SU-DHL-6 (cell line): Measurements from ENCODE around the gene HMX1.

Experiments
- EZH2phosphoT487 ChIP-seq: fragments of 200-600 bp; sonication (generic), shearing (Covaris generic); conservative IDR thresholded peaks from 2 replicates; pipeline ENCODE4 v1.6.1; 2018; ENCODE audit warnings: mild to moderate bottlenecking, antibody characterized with exemption, low read length, moderate library complexity, mixed read lengths
- TF ChIP-seq, protein P1 (sequence below): fragments of 200-600 bp; sonication (generic); IDR thresholded peaks from one replicate; pipeline ENCODE4 v1.5.1; 2017; ENCODE audit warnings: antibody characterized with exemption, mild to moderate bottlenecking, low read length, moderate library complexity; ENCODE audit not compliant: insufficient read depth, poor library complexity, severe bottlenecking

DNA sequence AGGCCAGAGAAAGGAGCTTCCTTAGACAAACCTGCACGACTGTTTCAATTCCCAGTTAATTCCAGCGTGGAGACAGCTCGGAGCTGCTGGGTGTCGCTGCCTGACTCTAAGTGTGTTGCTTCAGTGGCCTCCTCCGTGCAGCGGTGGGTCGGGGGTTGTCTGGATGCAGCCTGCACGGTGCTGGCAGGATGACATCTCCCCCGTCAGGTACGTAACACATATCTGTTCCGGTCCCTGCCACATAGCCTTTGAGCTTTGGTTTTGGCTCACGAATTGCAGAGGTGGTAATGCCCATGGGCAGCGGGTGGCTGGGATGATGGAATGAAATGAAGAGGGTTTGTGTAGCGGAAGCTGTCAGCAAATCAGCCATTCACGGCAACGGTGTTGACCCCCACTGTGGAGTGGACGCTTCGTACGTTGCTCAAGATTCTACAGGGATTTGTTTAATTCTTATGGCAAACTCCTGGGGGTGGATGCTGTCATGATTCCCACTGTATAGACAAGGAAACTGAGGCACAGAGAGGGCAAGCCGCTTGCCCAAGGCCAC is 33.7 kb upstream of the HMX1 start:
- TF ChIP-seq, protein P1, sequence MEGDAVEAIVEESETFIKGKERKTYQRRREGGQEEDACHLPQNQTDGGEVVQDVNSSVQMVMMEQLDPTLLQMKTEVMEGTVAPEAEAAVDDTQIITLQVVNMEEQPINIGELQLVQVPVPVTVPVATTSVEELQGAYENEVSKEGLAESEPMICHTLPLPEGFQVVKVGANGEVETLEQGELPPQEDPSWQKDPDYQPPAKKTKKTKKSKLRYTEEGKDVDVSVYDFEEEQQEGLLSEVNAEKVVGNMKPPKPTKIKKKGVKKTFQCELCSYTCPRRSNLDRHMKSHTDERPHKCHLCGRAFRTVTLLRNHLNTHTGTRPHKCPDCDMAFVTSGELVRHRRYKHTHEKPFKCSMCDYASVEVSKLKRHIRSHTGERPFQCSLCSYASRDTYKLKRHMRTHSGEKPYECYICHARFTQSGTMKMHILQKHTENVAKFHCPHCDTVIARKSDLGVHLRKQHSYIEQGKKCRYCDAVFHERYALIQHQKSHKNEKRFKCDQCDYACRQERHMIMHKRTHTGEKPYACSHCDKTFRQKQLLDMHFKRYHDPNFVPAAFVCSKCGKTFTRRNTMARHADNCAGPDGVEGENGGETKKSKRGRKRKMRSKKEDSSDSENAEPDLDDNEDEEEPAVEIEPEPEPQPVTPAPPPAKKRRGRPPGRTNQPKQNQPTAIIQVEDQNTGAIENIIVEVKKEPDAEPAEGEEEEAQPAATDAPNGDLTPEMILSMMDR = no peak
- TF ChIP-seq EZH2phosphoT487 = no peak
